Measurements from ENCODE around the gene SFTA2.
"Not testable (repeated sequence)": the region's sequence is repeated elsewhere in the genome, so short reads cannot be mapped to it uniquely, and the experiment has no call there.

Gene SFTA2

DNA sequence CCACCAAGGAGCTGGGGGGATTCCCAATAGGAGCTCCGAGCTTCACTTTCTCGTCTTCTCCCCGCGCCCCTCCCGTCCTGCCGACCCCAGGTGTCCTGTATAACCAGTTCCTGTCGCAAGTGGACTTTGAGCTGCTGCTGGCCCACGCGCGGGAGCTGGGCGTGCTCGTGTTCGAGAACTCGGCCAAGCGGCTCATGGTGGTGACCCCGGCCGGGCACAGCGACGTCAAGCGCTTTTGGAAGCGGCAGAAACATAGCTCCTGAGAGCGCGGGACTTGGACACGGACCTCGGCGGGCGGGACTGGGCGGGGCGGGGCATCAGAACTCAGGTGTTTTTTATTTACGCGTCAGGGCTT, 18.3 kb downstream of the SFTA2 start:
- no peak for TF ChIP-seq ZNF274 (IDR thresholded peaks at IDR 0.05; ENCODE audit: low read depth, low read length)
- H3K4me3 ChIP-seq (ENCODE audit: low read length): peak overlapping the region; percentile 68; the same call in 1 of the 2 replicates

DNA sequence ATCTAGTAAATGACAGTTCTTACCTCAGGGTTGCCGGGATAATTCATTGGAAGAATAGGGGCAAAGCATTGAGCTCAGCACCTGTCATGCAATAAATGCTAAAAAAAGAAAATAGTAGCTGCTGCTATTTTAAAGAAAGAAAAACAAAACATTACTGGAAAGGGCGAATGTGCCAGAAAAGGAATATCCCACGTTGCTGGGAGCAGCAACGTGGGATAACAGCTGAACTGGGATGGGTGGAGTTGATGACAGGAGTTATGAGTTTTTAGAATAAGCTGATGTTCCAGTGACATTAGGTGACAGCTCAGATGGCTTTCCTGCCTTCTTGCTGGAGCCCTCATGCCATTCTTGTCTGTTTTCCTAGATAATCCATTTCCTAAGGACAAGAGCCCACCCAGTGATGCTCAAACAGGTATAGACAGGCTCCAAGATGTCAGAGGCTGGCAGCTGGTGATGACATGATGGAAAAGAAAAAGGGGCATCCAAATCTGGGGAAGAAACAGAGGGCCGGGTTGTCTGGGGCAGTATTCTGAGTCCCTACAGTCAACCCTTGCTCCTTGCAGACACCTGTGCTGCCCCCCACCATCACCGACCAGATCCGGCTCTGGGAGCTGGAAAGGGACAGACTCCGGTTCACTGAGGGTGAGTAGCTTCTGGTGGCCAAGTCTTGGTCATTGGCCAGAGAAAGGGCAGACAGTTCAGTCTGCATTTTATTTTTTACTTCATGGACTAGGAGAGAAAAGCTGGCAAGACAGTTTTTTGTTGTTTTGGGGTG, 19.0 kb downstream of the SFTA2 start:
- TF ChIP-seq ZNF274 (IDR thresholded peaks at IDR 0.05; ENCODE audit: low read depth, low read length): no peak
- H3K4me3 ChIP-seq (ENCODE audit: low read length): no peak overlapping the region

DNA sequence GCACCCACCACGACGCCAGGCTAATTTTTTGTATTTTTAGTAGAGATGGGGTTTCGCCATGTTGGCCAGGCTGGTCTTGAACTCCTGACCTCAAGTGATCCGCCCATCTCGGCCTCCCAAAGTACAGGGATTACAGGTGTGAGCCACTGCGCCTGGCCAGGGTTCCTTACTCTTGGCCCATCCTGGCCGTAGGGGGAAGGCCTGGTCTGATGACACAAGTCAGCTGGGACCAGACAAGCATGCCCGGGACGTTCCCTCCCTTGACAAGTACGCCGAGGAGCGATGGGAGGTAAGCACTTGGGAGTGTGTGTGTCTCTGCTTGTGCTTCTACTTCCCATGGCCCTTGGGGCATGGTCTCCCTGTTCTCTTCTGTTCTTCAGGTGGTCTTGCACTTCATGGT, 21.5 kb downstream of the SFTA2 start:
- H3K4me3 ChIP-seq (ENCODE audit: low read length): not testable (repeated sequence)

DNA sequence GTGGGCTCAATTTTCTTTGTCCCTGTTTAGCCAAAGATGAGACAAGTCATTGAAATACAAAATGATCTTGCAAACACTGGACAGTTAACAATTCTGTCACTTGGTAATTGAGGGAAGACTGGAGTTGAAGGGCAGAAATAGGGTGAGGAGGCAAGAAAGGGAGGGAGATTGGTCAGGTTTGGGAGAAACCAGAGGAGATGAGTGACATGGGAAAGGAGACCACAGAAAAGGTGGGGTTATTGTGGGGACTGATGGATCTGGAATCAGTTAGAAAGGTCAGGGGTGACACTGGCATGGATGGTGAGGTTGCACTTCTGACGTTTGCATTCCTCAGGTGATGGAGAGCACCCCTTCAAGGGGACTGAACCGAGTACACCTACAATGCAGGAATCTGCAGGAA, 23.3 kb downstream of the SFTA2 start:
- TF ChIP-seq ZNF274 (IDR thresholded peaks at IDR 0.05; ENCODE audit: low read depth, low read length): no peak
- H3K4me3 ChIP-seq (ENCODE audit: low read length): peak overlapping the region; percentile 83

DNA sequence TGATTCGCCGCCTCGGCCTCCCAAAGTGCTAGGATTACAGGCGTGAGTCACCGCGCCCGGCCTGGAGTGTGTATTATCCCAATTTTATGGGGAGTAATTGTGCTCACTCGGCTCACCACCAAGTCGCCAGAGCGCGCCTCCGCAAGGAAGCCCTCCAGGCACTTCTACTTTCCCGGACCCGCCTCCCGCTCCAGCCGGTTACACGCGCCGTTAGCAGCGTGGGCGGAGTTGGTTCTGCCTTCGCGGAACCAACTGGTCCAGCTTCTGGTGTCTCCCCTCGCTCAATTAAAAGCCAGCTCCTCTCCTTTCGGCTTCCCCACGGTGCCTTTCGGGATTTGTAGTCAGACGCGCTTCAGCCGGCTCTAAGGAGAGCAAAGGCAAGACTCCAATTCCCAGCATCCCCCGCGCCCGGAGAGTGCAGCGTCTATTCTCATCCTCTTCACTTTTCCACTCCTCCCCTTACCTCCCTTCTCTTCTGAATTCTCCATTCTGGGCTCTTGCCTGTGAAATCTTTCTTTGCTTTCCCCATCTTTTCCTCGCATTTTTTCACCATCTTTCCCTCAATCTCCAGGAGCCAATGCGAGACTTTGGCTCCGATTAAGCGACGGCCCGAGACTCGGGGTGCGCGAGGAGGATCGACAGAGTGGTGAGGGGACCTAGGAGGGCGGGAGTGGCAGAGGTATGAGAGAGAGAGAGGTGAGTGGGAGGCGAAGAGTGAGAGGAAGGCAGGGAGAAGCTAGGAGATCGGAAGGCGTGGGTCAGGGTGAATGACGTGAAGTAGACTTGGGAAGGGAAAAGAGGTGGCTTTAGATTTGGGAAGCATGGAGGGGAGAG, 24.0 kb downstream of the SFTA2 start, which contains the start of gene GTF2H4:
Gene GTF2H4 (plus strand): TSS at position 450 of the 834 bp plus-strand sequence.
- H3K4me3 ChIP-seq (ENCODE audit: low read length): peak within 1 kb of the TSS; percentile 83
- no peak for TF ChIP-seq ZNF274 (IDR thresholded peaks at IDR 0.05; ENCODE audit: low read depth, low read length)

DNA sequence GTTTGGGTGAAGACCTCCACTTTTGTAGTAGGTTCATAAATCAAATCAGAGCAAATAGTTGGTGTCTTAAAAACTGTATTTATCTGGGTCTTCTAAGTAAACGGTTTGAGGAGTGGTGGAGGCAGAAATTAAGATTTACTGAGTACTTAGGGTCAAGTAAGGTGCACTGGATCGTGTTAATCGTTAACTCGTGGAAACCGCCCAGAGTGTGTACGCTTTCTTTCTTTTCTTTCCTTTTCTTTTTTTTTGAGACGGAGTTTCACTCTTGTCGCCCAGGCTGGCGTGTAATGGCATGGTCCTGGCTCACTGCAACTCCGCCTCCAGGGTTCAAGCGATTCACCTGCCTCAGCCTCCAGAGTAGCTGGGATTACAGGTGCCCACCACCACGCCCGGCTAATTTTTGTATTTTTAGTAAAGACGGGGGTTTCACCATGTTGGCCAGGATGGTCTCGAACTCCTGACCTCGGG, 24.6 kb downstream of the SFTA2 start:
- peak overlapping the region; percentile 65; the same call in 1 of the 2 replicates for H3K4me3 ChIP-seq (ENCODE audit: low read length)

DNA sequence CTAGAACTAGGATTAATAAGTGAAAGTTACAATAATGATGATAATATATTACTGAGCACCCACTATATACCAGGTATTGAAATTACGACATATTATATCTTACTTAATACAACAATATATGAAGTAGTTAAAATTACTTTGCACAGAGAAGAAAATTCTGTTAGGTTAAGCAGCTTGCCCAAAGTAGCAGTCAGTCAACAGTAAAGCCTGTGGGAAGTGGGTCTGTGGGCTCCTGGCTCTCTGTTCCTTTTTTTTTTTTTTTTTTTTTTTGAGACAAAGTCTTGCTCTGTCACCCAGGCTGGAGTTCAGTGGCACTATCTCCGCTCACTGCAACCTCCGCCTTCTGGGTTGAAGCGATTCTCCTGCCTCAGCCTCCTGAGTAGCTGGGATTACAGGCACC, 28.7 kb downstream of the SFTA2 start:
- no peak overlapping the region for H3K4me3 ChIP-seq (ENCODE audit: low read length)
- no peak for TF ChIP-seq ZNF274 (IDR thresholded peaks at IDR 0.05; ENCODE audit: low read depth, low read length)

DNA sequence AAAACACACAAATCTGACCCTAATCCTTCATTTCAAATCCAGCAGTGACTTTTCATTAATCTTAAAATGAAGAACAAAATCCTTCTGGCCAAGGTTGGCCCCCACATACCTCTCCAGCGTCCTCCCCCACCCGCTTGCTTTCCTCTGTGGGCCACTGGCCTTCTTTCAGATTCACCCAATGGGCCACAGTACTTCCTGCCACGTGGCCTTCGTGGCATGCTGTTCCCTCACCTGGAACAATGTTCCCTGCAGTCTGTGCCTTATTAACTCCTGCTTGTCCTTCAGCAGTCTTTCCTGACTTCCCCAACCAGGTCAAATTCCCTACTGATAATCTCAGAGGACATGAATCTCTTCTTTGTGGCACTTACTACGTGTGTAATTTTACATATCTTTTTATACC, 29.3 kb downstream of the SFTA2 start:
- no peak overlapping the region for H3K4me3 ChIP-seq (ENCODE audit: low read length)
- TF ChIP-seq ZNF274 (IDR thresholded peaks at IDR 0.05; ENCODE audit: low read depth, low read length): no peak

DNA sequence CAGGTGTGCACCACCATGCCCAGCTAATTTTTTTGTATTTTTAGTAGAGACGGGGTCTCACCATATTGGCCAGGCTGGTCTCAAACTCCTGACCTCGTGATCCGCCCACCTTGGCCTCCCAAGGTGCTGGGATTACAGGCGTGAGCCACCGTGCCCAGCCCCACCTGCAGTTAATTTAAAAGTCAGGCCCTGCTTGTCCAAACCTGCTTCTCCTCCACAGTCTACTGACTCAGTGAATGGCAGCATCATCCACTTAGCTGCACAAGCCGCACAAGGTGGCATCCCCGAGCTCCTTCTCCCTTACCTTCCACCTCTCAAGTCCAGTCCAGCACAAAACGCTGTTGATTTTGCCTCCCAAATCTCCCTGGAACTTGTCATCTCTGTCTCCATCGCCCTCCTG, 29.8 kb downstream of the SFTA2 start:
- not testable (repeated sequence) for H3K4me3 ChIP-seq (ENCODE audit: low read length)

DNA sequence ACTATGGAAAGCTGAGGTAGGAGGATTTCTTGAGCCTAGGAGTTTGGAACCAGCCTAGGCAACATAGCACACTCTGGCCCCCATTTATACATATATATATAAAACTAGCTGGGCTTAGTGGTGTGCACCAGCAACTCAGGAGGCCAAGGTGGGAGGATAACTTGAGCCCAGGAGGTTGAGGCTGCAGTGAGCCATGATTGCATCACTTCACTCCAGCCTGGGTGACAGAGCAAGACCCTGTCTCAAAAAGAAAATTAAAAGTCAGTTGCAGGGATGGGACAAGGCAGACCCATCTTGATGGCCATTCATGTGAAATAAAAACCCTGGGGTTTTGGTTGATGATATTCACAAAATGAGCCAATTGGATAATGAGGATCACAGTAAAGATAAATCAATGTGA, 30.5 kb downstream of the SFTA2 start:
- H3K4me3 ChIP-seq (ENCODE audit: low read length): no peak overlapping the region
- TF ChIP-seq ZNF274 (IDR thresholded peaks at IDR 0.05; ENCODE audit: low read depth, low read length): no peak

DNA sequence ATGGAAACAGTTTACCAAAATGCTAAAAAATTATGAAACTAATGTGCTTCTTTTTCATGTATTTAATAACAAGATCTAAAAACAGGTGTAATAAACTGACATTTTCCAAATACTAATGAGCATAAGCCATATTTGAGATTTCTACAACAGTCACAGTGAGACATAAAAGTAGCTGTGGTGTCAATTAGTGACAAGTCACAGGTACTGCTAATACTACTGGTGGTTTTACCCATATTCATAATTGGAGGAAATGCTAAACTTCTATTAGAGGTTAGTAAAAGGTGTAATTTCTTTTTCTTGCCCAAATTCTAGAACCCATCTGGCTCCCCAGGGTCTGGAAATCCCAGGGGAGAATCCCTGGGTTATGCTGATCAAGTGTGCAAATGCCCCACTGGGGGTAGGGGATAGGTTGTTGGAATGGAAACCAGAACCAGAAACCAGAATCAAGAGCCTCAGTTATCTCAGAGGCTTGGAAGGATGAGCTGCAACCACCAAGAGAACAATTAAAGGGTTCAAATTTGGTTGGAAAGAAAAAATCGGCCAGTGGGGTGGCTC, 31.0 kb downstream of the SFTA2 start:
- no peak overlapping the region for H3K4me3 ChIP-seq (ENCODE audit: low read length)
- no peak for TF ChIP-seq ZNF274 (IDR thresholded peaks at IDR 0.05; ENCODE audit: low read depth, low read length)

DNA sequence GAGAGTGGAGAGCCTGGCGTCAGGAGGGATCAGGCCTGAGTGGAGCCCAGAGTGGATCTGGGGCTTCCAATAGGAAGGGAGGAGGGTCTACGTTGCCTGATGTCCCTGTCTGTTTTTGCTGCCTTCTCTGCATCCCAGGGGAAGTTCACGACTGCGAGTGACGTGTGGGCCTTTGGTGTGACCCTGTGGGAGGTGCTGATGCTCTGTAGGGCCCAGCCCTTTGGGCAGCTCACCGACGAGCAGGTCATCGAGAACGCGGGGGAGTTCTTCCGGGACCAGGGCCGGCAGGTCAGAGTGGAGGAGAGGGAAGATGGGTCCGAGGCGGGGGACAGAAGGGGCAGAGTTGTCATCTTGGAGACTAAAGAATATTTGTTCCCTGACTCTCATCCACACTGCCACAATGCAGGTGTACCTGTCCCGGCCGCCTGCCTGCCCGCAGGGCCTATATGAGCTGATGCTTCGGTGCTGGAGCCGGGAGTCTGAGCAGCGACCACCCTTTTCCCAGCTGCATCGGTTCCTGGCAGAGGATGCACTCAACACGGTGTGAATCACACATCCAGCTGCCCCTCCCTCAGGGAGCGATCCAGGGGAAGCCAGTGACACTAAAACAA, 33.1 kb downstream of the SFTA2 start:
- H3K4me3 ChIP-seq (ENCODE audit: low read length): no peak overlapping the region
- TF ChIP-seq ZNF274 (IDR thresholded peaks at IDR 0.05; ENCODE audit: low read depth, low read length): no peak

DNA sequence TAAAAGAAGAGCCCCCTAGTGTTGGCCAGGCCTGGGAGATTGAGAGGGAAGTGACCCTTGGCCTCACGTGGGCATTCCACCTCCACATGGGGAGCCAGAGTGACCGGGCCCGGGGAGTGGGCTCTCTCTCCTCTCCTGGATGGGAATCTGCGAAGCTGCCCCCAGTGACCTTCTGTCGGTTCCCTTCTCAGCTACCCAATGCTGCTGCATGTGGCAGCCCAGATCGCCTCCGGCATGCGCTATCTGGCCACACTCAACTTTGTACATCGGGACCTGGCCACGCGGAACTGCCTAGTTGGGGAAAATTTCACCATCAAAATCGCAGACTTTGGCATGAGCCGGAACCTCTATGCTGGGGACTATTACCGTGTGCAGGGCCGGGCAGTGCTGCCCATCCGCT, 34.1 kb downstream of the SFTA2 start:
- TF ChIP-seq ZNF274 (IDR thresholded peaks at IDR 0.05; ENCODE audit: low read depth, low read length): no peak
- no peak overlapping the region for H3K4me3 ChIP-seq (ENCODE audit: low read length)

DNA sequence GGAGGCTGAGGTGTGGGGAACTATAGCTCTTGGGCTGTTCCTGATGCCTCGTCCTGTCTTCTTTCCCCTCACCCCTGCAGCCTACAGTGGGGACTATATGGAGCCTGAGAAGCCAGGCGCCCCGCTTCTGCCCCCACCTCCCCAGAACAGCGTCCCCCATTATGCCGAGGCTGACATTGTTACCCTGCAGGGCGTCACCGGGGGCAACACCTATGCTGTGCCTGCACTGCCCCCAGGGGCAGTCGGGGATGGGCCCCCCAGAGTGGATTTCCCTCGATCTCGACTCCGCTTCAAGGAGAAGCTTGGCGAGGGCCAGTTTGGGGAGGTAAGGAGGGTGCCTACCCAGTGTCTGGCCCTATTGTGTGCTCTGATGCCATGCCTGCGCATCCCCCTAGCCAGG, 35.4 kb downstream of the SFTA2 start:
- no peak overlapping the region for H3K4me3 ChIP-seq (ENCODE audit: low read length)
- TF ChIP-seq ZNF274 (IDR thresholded peaks at IDR 0.05; ENCODE audit: low read depth, low read length): no peak

DNA sequence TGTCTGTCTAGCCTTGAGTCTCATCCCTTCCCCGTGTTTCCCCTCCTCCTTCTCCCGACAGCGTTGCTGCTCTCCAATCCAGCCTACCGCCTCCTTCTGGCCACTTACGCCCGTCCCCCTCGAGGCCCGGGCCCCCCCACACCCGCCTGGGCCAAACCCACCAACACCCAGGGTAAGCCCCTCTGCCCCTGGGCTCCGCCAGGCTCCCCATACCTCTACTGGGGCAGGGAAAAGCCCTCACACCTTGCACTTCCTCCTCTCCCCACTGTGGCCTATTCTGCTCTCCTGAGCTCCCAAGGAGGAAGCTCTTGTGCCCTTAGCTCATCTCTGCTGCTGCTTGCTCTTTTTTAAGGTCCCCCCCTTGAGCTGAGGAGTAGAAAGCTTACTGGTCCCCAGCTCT, 36.6 kb downstream of the SFTA2 start:
- H3K4me3 ChIP-seq (ENCODE audit: low read length): no peak overlapping the region
- TF ChIP-seq ZNF274 (IDR thresholded peaks at IDR 0.05; ENCODE audit: low read depth, low read length): no peak

Data from GM08714 (cell line).